NK-92 (cell line): Measurements from ENCODE around the gene DNASE1L1.

Experiments used
- DNase-seq: peaks from one replicate; lab custom pipeline; 2025; ENCODE audit not compliant: unreplicated experiment; lab: John Stamatoyannopoulos, UW

The DNASE1L1 gene

GRCh38 chrX:154353172-154353843 lies 55.7 kb downstream of the DNASE1L1 start:
- no peak for DNase-seq

GRCh38 chrX:154352466-154352865 lies 56.6 kb downstream of the DNASE1L1 start:
- DNase-seq, result no peak

GRCh38 chrX:154352012-154352401 lies 57.0 kb downstream of the DNASE1L1 start:
- no peak for DNase-seq
